HepG2 (cell line): ENCODE measurements around the gene WBP2NL.

Source experiments
- BRF2 ChIP-seq: sonication (generic); formaldehyde crosslinking; IDR thresholded peaks from 2 replicates; pipeline ENCODE4 v1.8.1; 2022; ENCODE audit warnings: mild to moderate bottlenecking, missing genetic modification reagents
- DPF2 ChIP-seq: sonication (generic); formaldehyde crosslinking; IDR thresholded peaks from 2 replicates; pipeline ENCODE4 v1.4.0; 2020; ENCODE audit warnings: mild to moderate bottlenecking, low read depth, missing genetic modification reagents, borderline replicate concordance
- EP300 ChIP-seq, 3 experiments: sonication (generic) in 1 of 3; formaldehyde crosslinking in 1 of 3; IDR thresholded peaks; 2 replicates each; pipeline versions ENCODE4 v1.5.1 to v1.6.1; 2011 to 2020; ENCODE audit warnings: low read depth in 2 of 3, low read length in 2 of 3, borderline replicate concordance in 1 of 3, improper control_type of control experiment in 1 of 3, mild to moderate bottlenecking in 1 of 3, missing genetic modification reagents in 1 of 3, moderate library complexity in 1 of 3
- GABPA ChIP-seq, 2 experiments: IDR thresholded peaks; 2 replicates each; pipeline ENCODE4 v1.6.1; 2011 to 2016; ENCODE audit warnings: low read depth in 2 of 2, low read length in 1 of 2, missing biosample characterization in 1 of 2, missing genetic modification characterization in 1 of 2
- JUNB ChIP-seq: sonication (generic); formaldehyde crosslinking; IDR thresholded peaks from 2 replicates; pipeline ENCODE4 v1.8.0; 2022; ENCODE audit warnings: missing genetic modification reagents, mild to moderate bottlenecking, borderline replicate concordance
- KAT8 ChIP-seq: IDR thresholded peaks from 2 replicates; pipeline ENCODE4 v1.6.1; 2016; ENCODE audit warnings: missing genetic modification reagents, missing compliant biosample characterization
- MEF2D ChIP-seq: sonication (generic); formaldehyde crosslinking; IDR thresholded peaks from 2 replicates; pipeline ENCODE4 v1.5.1; 2020; ENCODE audit warnings: mild to moderate bottlenecking, missing genetic modification reagents
- NBN ChIP-seq: fragments of 450-650 bp; conservative IDR thresholded peaks from 2 replicates; pipeline ENCODE4 v1.6.1; 2017
- POLR2AphosphoS5 ChIP-seq: IDR thresholded peaks from 2 replicates; pipeline ENCODE4 v1.6.1; 2012; ENCODE audit warnings: low read depth, low read length
- U2AF2 ChIP-seq: fragments of 200-400 bp; formaldehyde crosslinking; IDR thresholded peaks from 2 replicates; pipeline ENCODE4 v1.6.1; 2017; ENCODE audit warnings: low read depth, mild to moderate bottlenecking, low read length
- ZNF407 ChIP-seq: sonication (generic); formaldehyde crosslinking; IDR thresholded peaks from one replicate; pipeline ENCODE4 v1.5.1; 2020; ENCODE audit warnings: mild to moderate bottlenecking, missing genetic modification reagents; ENCODE audit errors: not compliant biosample characterization
- ZNF496 ChIP-seq: sonication (generic); formaldehyde crosslinking; IDR thresholded peaks from 2 replicates; pipeline ENCODE4 v1.8.1; 2023; ENCODE audit warnings: mild to moderate bottlenecking, moderate library complexity, missing genetic modification reagents; ENCODE audit not compliant: insufficient replicate concordance
- ZNF589 ChIP-seq: sonication (generic); formaldehyde crosslinking; conservative IDR thresholded peaks from 2 replicates; pipeline ENCODE4 v1.8.0; 2022; ENCODE audit warnings: mild to moderate bottlenecking, moderate library complexity, missing genetic modification reagents
- ZSCAN30 ChIP-seq: sonication (generic); formaldehyde crosslinking; IDR thresholded peaks from 2 replicates; pipeline ENCODE4 v1.5.0; 2020; ENCODE audit warnings: mild to moderate bottlenecking, missing genetic modification reagents

DNA sequence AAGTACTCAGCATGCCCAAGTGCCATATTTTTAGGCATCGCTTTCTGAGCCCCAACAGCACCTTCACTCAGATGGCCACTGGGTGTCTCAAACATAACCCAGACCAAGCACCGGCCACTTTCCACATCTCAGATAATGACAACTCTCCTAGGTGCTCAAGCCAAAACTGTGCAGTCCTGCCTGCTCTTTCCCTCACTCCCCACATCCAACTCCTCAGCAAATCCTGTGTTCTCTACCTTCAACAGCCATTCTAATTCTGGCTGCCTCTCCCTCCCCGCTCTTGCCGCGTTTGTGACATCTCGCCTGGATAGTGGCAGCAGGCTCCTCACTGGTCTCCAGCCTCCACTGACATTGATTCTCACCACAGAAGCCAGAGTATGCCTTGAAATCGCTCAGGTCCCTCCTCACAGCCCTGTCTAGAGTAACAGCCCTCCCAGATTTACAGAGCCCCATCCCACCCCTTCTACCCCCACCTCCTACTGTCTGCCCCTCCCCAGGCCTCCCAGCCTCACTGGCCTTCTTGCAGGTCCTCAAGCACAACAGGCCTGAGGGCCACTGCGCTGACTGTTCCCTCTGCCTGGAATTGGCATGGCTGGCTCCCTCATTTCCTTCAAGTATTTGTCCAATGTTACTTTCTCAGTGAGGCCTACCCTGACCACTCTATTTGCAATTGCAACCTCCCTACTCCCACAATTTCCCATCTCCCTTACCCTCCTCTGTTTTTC lies 74.2 kb downstream of the WBP2NL start:
- TF ChIP-seq BRF2 (CRISPR knock-in tag) (no peak), ZSCAN30 (CRISPR knock-in tag) (no peak), ZNF407 (no peak), KAT8 (no peak), POLR2AphosphoS5 (no peak), MEF2D (CRISPR knock-in tag) (no peak), GABPA (IDR thresholded peaks at IDR 0.05; ENCODE audit: low read depth, low read length) (no peak), GABPA (CRISPR knock-in tag; IDR thresholded peaks at IDR 0.05; ENCODE audit: low read depth) (no peak), DPF2 (CRISPR knock-in tag) (no peak), EP300 (IDR thresholded peaks at IDR 0.05; ENCODE audit: low read depth in 2 of 2, low read length in 2 of 2) (no peak), EP300 (CRISPR knock-in tag; IDR thresholded peaks at IDR 0.05; ENCODE audit: borderline replicate concordance) (no peak), JUNB (CRISPR knock-in tag) (no peak), NBN (no peak), ZNF589 (CRISPR knock-in tag) (no peak), ZNF496 (no peak), U2AF2 (no peak)
